NCI-H345 treated with DMSO at 0.1 percent for 48 hours (cell line): ENCODE data around the gene BMAL1.

Experiments
- DNase-seq: peaks from one replicate; lab custom pipeline; 2025; ENCODE audit not compliant: unreplicated experiment; lab: John Stamatoyannopoulos, UW

The BMAL1 gene

DNA sequence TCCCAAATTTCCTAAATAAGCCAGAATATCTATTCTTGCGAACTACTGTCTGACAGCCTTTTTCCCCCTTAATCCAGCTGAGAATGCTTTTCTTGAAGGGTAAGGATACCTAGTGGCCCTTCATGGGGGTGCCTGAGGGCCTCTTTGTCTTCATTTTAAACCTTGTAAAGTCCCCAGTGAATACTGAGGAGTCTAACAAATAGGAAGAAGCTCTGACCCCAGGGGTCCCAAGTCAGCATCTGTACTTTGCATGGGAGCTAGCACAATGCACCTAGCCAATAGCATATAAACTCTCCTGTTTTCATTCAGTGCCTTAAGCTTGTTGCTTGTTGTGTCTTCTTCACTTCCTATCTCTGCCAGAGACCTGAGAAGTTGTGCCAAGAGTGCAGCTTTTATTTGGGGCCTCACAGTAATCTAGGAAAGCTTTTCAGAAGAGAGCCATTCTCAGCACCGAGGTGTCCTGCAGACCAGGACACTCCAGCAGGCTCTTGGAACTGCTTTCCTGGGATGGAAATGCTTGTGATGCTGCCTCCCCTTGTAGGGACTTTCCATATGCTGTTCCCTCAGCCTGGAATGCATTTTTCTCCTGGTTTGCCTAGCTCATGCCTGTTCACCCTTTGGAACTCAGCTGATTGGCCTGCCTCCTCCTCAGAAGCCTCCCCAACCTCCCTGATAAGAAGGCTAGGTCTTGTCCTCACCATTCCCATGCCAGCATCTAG, 37.2 kb downstream of the BMAL1 start:
- no peak for DNase-seq

DNA sequence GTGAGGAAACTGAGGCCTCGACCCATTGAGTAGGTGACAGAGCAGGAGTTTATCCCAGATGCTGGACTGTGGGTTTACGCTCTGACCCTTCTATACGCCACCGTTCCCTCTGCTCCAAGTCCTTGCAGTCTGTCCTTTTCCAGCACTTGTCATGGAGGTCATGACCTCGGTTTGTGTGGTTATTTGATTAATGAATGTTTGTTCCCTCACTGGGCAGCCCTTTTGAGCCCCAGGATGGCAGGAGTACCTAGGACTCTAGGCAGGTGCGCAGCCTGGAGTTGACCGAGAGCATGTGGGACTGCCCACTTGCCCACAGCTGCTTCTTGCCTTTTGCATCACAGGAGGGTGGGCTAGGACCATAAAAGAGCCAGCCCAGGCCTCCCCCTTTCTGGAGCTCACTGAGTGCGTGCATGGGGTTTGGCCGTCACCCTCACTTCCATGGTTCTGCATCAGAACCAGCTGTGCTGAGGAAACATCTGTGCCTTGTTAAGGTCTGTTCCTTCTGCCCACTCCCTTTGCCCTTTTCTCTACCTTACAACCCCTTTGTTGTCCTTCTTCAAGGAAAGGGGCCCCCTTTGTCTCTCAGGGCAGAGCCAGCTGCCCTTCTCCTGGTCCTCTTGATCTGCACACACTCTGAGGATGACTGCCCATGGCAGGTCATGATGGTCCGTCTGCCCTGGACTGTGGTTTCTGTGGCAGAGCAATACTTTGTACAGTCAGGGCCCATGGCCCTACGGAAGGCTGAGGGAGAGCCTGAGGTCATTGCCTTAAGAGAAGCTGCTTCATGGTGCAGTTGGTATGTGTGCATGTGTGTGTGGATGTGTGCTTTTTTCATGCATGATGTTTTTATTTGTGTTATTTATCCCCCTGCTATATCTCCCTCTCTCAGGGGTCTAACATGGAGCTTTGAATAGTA, 38.2 kb downstream of the BMAL1 start:
- DNase-seq = no peak

DNA sequence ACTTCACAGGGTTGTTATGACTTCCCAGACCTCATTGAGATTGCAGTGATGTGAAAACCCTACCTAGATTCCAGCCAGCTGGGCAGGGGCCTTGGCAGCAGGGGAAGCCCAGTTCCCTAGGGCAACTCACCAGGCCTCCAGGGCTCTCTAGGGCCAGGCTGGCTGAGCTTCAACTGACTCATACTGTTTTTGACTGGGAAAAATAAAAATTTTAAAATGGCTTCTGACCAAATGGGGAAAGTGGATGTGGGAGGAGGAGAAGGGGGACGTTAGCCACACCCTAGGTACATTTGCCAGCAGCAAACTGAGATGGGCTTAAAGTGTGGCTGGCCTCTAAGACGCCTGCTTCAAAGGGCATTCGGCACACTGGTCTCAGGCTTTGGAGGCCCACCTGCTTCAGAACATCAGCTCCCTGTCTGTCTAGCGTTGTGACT, 39.0 kb downstream of the BMAL1 start:
- DNase-seq = no peak

DNA sequence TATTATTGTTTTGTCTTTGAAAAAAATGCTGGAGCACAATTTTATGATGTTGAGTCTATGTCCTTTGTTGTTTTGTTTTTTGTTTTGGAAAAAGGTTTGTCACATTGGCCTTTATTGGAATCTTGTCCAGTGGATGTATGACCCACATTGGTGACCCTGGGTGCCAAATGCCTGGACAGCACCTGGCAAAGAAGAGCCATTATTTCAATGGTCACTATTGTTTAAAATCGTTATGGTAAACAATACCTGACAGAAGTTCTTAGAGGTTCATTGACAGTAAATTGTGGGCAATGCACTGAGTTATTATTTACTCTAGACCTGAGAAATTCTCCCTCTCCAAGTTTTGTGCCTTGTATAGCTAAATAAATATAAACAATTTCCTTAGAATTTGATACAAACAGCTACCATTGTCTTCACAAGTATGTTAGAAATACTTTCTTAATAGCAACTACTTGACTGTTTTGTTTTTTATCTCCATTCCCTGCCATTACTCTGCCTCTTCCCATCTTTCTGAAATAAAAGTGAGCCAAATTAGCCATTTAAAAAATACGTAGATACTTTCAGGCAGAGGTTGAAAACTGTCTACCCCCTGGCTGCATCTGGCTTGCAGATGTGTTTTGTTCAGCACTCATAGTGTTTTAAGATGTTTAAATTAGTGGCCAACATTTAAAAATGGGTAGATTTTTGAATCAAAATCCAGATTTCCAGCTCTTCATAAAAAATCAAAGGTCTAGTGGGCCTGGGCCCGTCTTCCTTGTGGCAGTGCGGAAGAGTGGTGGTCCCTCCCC, 39.9 kb downstream of the BMAL1 start:
- no peak for DNase-seq

DNA sequence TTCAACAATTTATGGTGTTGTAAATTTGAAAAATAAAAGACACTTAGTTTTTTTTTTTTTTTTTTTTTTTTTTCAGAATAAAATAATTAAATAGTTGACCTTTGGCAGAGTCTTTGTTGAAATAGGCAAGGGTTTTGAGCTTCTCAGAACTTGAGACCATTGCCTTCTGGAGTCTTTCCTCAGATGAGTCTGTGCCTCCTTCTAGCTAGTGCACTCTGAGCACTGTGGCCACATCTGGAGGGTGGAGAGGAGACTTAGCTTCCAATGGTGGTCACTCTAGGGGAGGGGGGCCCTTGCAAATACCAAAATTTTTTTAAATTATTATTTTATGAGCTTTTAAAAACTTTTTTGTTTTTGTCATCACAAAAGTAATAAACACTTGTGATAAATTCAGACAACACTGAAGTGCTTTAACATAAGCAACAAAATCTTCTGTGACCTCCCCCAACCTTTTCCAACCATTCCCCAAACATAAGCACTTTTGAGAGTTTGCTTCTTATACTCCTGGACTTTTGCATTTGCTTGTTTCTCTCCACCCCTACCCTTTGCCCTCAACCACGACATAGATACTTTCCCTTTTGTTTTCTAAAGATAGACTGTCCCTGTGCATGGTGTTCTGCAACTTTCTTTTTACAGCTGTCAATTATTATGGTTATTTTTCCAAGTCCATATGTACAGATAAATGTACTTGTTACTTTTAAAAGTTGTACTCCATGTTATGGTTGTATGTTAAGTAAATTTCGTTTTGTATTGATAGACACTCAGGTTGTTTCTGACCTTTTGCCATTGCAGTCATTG, 41.1 kb downstream of the BMAL1 start:
- no peak for DNase-seq

DNA sequence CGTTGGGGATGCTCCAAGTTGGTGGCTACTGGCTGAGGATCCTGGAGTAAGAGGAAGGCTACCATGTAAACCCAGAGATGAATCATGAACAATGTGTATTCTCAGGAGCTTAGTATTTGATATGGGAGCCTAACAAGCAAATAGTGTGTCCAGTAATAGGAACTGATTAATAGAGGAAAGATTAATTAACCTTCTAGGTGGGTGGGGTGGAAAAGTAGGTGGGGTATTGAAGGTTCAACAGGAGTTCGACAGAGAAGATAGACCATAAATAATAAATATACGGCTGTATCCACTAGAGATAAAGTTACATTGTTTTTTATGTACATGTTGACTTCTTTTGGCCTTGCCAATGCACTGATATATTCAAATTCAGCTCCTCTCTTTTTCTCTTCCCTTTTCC, 43.1 kb downstream of the BMAL1 start:
- no peak for DNase-seq

DNA sequence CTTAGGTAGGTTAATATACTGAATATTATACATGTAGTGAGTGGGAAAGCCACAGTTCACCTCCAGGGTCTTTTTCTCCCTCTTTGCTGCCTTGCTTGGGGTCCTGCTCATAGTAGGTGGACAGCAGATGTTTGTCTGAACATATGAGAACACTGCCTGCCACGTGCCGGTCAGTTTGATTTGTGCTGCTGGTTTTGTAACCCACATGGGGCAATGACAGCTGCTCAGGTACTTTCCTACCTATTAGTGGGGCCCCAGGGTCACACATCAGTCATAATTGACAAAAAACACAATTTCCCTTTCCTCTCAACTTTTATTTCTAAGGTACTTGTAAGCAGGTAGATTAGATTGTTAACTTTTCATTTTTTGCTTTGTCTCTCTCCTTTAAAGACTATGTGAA, 43.8 kb downstream of the BMAL1 start:
- no peak for DNase-seq

DNA sequence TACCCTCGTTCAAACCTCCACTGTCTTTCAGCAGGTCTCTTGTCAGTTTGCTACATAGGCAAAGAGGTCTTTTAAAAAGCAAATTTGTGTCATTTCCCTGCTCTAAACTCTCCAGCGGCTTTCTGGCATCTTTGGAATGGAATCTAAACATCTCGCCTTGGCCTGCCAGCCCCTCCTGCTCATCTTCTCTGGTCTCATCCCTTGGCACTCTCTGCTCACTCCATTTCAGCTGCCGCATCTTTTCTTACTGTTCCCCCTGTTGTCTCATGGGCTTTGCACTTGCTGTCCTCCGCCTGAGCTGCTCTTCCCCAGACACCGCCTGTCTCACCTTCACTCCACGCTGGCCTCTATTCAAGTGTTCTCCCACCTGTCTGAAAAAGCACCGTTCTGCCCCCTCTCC, 46.6 kb downstream of the BMAL1 start:
- no peak for DNase-seq

DNA sequence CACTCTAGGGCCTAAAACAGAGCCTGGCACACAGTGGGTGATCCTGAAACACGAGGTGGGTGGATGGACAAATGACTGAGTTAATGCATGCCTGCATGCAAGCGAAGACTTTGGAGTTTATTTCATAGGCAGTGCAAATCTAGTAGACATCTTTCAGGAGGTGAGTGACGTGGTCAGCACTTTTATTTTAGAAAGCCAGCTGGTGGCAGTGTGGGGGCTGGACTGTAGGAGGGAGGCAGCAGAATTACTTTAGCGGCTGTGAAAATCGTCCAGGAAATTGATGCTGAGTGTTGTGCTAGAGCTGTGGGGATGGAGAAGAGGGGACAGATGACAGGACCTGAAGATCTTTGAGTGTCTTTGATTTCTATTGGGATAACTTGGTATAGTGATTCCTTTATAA, 47.1 kb downstream of the BMAL1 start:
- DNase-seq = no peak

DNA sequence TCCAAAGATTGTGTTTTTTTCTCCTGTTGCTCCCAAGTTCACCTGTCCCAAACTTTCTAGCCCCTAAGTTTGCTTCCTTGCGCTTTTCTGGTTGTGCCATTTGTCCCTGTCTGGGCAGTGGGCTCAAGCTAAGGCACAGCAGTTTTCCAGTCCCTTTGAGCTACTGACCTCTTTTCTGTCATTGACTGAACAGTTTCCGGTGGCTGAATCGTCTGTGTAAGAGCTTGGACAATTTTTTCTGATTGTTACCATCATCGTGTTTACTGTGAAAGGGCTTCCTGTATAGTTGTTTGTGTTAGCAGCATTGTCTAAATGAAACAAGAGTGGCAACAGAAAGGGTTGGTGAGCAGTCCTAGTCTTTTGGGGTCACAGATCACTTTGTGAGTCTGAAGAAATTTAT, 49.8 kb downstream of the BMAL1 start:
- DNase-seq = no peak

DNA sequence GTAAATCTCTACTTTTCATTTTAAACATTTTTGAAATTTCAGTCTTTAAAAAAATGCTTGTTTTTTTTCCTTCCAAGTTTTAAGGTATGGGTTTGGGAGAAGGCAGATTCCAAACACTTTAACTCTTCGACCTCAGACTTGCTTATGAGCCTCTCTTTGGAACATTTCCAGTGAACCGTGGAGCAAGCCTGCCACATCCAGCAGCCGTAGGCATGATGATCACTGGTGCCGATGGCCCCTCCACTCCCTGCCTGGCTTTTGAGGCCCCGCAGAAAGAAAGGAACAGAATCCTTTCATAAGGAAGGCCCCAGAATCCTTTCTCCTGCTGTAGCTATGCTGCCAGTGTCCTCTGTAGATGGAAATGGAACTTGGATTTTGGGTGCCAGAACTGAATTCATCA, 50.7 kb downstream of the BMAL1 start:
- DNase-seq = no peak

DNA sequence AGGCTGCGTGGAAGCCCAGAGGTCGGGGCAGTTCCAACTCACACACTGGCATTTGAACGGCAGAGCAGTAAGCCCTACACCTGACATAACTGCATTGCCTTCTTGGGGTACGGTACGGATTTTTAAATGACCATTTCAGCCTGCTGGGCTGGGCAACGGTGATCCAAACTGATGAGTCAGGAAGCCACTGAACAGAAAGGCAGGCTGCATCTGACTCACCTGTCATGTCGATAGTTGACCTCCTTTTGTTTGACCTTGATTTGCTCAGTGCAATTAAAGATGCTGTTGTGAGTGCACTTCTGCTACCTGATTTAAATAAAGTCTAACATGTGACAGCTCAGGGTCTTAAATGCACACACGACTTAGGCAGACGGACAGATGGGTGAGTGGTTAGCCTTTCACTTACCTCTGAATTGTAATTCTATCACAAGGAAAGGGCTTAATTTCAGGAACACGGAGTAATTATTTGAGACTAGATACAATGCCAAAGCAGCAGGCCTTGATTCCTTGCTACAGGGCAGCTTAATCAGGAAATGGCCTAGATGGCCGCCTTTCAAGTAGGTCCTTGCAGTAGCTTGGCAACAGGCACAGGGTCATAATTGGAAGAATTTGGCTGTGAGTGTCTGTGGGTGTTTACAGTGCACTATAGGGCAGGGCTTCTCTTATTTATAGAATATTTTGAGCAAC, 52.2 kb downstream of the BMAL1 start:
- DNase-seq = peak; percentile 38

DNA sequence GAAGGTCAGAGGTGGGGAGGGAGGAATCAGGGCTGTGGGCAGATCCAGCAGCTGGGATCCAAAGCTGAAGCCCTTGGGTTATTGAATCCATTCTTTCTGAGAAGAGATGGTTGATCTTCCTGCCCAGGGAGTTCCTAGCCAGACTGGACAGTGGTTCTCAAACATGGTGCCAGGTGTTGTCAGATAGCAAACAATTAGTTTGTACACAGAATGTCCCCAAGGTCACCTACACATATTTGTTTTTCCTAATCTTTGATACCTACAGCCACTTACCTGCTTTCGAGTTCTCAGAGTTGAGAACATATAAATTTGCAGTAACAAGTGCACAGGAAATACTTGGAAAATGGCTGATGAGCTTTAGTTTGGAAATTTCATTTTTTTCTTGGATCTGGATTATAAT, 54.5 kb downstream of the BMAL1 start:
- no peak for DNase-seq

DNA sequence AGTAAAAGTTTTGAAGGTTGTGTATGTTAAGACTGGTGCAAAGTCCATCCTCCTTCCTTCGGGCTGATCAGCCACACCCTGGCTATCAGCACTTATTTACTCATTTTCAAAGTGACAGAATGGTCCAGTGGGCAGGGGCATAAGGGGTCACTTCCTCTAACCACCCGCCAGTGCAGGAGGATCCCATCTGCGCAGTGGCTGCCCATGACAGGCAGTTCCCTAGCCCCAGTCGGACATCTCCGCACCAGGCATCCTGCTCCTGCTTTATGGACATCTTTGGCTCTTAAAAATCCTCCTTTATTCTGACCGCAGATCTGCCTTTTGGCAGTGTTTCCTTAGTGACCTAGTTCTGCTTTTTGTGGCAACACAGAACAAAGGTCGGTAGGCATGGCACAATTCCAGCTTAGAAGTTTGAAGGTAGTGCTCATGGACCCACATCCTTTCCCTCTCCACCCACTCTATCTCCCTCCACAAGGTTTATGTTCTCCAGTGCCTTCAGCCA, 55.9 kb downstream of the BMAL1 start:
- no peak for DNase-seq

DNA sequence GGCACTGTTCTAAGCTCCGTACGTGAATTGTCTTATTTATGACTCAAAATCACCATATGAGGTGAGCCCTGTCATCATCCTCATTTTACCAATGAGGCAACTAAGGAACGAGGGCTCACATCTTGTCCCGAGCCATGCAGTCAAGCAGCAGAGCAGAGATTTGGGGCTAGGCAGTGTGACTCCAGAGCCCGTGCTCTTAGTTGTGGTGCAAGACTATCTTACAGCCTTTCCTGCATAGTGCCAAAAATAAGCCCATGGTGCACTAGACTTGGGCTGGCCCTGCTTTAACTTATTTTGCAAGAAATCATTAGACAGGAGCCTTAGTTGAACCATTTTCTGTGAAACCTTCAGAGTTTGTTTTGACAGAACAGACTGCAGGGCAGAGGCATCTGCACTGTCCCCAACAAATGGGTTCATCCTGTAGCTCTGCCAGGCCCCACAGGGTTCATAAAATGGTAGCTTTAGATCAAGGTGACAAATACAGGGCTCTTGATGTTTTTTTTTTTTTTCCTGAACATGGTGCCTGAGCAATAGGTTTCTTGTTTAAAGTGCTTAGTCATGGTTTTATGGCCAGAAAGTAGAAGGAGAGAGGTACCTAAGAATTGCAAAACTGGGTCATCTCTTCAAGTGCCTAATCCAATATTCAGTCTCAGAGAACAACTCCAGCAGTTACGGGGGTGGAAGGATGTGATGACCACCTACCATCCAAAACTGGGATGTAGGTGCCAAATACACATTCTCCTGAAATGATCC, 56.6 kb downstream of the BMAL1 start:
- DNase-seq = no peak

DNA sequence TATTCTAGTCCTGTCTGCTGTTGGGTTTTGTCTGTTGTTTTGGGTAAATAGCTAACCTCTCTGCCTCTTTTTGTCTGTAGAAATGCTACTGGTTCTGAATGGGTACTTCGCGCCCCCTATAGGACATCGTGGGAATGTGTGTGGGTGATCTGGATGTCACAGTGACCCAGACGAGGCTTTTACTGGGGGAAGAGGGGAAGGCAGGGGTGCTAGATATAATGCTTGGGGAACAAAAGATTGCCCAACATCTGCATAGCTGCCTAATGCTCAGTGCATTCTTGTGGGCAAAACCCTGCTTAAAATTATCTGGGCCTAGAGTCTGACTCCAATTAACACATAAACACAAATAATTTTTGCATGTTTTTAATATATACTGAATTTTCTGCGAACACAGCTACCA, 57.7 kb downstream of the BMAL1 start:
- peak; percentile 25 for DNase-seq

DNA sequence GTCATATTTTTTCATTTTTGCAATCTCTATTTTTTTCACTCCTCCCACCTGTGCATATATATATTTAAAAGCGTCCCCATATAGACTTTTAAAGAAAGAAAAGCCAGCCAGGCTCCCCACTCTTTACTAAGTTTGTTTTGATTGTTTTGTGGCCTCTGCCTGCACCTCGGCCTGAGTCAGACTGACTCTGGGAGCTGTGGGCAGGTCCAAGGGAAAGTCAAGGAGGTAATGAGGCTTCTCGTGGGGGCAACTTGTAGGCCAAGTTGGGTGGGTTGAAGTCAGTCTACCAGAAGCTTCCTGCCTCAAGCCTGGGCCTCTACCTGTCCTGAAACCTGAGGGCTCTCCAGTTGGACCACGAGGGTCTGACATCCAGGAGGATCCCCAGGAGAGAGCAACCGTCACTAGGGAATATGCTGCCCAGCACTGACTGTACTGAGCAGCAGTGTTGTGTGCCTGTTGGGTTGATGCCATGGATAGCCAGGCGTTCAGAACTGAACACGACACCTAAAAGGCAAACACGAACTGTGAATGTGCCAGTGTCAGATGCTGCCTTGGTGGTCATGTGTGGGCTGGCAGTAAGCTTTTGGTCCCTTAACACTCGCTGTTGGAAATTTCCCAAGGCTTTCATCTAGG, 58.8 kb downstream of the BMAL1 start:
- no peak for DNase-seq

DNA sequence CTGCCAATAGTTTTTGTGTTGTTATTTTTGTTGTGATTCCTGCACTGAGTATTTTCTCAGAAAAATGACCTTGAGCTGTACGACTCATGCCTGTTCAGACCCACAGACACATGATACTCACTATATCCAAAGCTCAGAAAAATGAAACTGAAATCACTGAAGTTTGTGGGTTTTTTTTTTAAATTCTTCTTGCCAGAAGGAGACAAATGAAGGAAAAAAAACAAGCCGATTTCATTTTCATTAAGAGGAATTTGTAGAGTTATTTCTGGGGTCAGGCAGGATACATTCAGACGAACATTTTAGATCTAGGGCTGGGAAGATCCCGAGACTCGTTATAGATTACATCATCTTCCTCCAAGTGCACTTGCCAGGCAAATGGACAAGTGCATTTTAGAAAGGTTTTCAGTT, 60.4 kb downstream of the BMAL1 start:
- no peak for DNase-seq
